HepG2 (cell line): ENCODE results near the gene RHOBTB3. TPM values are rescaled to one million over a fixed set of nuclear protein-coding genes. Genes with fewer than 3 reads are reported as not detected.

Source experiments
- HNRNPLL ChIP-seq: fragments of 200-400 bp; formaldehyde crosslinking; IDR thresholded peaks from 2 replicates; pipeline ENCODE4 v1.6.1; 2017; ENCODE audit warnings: mild to moderate bottlenecking, low read depth, low read length; ENCODE audit not compliant: poor library complexity, severe bottlenecking
- ZNF354B ChIP-seq: sonication (generic); formaldehyde crosslinking; IDR thresholded peaks from 2 replicates; pipeline ENCODE4 v1.8.0; 2022; ENCODE audit warnings: mild to moderate bottlenecking, missing genetic modification reagents
- polyA plus RNA-seq, 8 experiments: library from polyadenylated mRNA; depleted of rRNA in 3 of 8; stranded (reverse) in 7 of 8; unstranded in 1 of 8; fragments of >200 nt; fragmentation: Illumina TruSeq in 4 of 8; extraction: Trizol in 4 of 8; gene quantifications; 2 replicates each; pipeline versions ENCODE4 v1.2.1 to v1.2.3, GENCODE V29; 2011 to 2016; ENCODE audit warnings: low read depth in 4 of 8, missing spikeins in 1 of 8, mixed read lengths in 1 of 8; ENCODE audit not compliant: insufficient read depth in 1 of 8
- total RNA-seq, 5 experiments: library from RNA; depleted of rRNA; stranded (reverse); fragments of >200 nt; fragmentation: Illumina TruSeq; extraction: Trizol; gene quantifications; 2 replicates each; pipeline ENCODE4 v1.2.3, GENCODE V29; 2016; ENCODE audit warnings: low read depth in 1 of 5
- TF ChIP-seq, protein P1 (sequence below): sonication (generic); formaldehyde crosslinking; IDR thresholded peaks from 2 replicates; pipeline ENCODE4 v1.4.0; 2020; ENCODE audit warnings: missing genetic modification reagents
- TF ChIP-seq, protein P2 (sequence below): sonication (generic); formaldehyde crosslinking; IDR thresholded peaks from 2 replicates; pipeline ENCODE4 v1.4.0; 2020; ENCODE audit warnings: missing genetic modification reagents, borderline replicate concordance
- TF ChIP-seq, protein P3 (sequence below): sonication (generic); formaldehyde crosslinking; IDR thresholded peaks from 2 replicates; pipeline ENCODE4 v1.4.0; 2020; ENCODE audit warnings: mild to moderate bottlenecking, missing genetic modification reagents

Gene RHOBTB3
- total and polyA plus RNA-seq, 2 of the 13 experiments (the other 11 are each of a cell fraction or from before 2014, with no cell fraction given), result 31.6 to 35.4 TPM

DNA sequence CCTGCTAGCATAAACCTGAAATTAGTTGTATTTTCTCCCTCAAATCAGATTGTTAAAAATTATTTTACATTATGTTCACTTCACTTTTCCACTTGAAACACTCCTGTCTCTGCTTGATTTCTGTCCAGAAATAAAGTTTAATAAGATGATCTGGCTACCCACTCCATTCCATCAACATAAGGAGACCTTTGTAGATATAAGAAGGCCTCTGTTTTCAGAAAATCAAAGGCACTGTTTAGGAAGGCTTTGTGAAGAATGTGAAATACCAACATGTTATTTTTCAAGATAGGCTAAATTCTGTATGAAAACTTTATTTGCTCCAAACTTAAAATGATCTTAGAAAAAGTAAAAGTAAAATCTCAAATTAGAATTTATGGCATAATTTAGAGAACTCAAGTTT, 15.1 kb downstream of the RHOBTB3 start (continued):
- TF ChIP-seq, protein P1, sequence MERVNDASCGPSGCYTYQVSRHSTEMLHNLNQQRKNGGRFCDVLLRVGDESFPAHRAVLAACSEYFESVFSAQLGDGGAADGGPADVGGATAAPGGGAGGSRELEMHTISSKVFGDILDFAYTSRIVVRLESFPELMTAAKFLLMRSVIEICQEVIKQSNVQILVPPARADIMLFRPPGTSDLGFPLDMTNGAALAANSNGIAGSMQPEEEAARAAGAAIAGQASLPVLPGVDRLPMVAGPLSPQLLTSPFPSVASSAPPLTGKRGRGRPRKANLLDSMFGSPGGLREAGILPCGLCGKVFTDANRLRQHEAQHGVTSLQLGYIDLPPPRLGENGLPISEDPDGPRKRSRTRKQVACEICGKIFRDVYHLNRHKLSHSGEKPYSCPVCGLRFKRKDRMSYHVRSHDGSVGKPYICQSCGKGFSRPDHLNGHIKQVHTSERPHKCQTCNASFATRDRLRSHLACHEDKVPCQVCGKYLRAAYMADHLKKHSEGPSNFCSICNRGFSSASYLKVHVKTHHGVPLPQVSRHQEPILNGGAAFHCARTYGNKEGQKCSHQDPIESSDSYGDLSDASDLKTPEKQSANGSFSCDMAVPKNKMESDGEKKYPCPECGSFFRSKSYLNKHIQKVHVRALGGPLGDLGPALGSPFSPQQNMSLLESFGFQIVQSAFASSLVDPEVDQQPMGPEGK (CRISPR knock-in tag), result no peak
- TF ChIP-seq, protein P2, sequence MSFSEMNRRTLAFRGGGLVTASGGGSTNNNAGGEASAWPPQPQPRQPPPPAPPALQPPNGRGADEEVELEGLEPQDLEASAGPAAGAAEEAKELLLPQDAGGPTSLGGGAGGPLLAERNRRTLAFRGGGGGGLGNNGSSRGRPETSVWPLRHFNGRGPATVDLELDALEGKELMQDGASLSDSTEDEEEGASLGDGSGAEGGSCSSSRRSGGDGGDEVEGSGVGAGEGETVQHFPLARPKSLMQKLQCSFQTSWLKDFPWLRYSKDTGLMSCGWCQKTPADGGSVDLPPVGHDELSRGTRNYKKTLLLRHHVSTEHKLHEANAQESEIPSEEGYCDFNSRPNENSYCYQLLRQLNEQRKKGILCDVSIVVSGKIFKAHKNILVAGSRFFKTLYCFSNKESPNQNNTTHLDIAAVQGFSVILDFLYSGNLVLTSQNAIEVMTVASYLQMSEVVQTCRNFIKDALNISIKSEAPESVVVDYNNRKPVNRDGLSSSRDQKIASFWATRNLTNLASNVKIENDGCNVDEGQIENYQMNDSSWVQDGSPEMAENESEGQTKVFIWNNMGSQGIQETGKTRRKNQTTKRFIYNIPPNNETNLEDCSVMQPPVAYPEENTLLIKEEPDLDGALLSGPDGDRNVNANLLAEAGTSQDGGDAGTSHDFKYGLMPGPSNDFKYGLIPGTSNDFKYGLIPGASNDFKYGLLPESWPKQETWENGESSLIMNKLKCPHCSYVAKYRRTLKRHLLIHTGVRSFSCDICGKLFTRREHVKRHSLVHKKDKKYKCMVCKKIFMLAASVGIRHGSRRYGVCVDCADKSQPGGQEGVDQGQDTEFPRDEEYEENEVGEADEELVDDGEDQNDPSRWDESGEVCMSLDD (CRISPR knock-in tag), result no peak
- TF ChIP-seq HNRNPLL (no peak), ZNF354B (CRISPR knock-in tag) (no peak)
- TF ChIP-seq, protein P3, sequence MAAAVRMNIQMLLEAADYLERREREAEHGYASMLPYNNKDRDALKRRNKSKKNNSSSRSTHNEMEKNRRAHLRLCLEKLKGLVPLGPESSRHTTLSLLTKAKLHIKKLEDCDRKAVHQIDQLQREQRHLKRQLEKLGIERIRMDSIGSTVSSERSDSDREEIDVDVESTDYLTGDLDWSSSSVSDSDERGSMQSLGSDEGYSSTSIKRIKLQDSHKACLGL (CRISPR knock-in tag), result no peak
